ENCODE data around the gene DYRK4. TPM values are rescaled to one million over a fixed set of nuclear protein-coding genes. Genes with fewer than 3 reads are reported as not detected.
A peak's percentile ranks its signal among the peaks of the same experiment; 100 is the strongest.

The DYRK4 gene
- total and polyA plus RNA-seq, 8 donors, result 15.2 to 50.2 (median 20.7) TPM

DNA sequence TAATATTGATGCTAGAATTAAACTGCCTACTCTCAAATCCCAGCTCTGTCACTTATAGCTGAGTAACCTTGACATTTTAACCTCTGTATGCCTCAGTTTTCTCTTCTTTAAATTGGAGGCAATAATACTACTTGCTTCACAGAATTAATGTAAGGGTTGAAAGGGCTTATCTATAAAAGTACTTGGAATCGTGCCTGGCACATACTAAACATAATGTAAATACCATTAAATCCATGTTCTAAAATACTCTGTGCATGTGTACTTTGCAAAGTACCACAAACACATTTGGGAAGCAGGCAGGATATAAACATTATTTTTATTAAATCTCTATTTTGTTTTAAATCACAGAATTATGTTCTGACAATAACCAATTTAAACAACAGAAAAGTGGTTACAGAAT, 41.9 kb downstream of the DYRK4 start:
- WGBS, 2 donors, result 8 to 9% methylated on average over 1 of the region's 1 CpG
- intact Hi-C loops (cut with DNase I), result no loop called here
- ATAC-seq (no peak), DNase-seq (no peak), FAIRE-seq (no peak)
- H3K27me3 ChIP-seq, result no peaks in the 10 kb centered on the region
- H3K9me3 ChIP-seq, result no peaks in the 10 kb centered on the region
- H3K4me1 ChIP-seq, result peaks cover 0 to 14% (median 13%) of the 10 kb centered on the region in 3 donors
- no peak overlapping the region for H3K4me3 ChIP-seq
- H3K36me3 ChIP-seq, result no peaks in the 10 kb centered on the region
- TF ChIP-seq, protein P1, sequence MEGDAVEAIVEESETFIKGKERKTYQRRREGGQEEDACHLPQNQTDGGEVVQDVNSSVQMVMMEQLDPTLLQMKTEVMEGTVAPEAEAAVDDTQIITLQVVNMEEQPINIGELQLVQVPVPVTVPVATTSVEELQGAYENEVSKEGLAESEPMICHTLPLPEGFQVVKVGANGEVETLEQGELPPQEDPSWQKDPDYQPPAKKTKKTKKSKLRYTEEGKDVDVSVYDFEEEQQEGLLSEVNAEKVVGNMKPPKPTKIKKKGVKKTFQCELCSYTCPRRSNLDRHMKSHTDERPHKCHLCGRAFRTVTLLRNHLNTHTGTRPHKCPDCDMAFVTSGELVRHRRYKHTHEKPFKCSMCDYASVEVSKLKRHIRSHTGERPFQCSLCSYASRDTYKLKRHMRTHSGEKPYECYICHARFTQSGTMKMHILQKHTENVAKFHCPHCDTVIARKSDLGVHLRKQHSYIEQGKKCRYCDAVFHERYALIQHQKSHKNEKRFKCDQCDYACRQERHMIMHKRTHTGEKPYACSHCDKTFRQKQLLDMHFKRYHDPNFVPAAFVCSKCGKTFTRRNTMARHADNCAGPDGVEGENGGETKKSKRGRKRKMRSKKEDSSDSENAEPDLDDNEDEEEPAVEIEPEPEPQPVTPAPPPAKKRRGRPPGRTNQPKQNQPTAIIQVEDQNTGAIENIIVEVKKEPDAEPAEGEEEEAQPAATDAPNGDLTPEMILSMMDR (IDR thresholded peaks at IDR 0.05), result no peak
- no peak overlapping the region for H3K27ac ChIP-seq

GRCh38 chr12:4604684-4605193, 42.7 kb downstream of the DYRK4 start:
- H3K4me3 ChIP-seq, result peak overlapping the region; percentile 49 to 67 (median 66)
- peaks cover 0 to 14% (median 13%) of the 10 kb centered on the region in 3 donors for H3K4me1 ChIP-seq
- no peaks in the 10 kb centered on the region for H3K36me3 ChIP-seq
- 0 to 1% methylated on average over 25 of the region's 25 CpGs for WGBS, 2 donors
- DNase-seq (peak; percentile 69 to 88 (median 80)), ATAC-seq (peak; percentile 95 to 99 (median 98)), FAIRE-seq (no peak)
- intact Hi-C loops (cut with DNase I), result no loop called here
- peak overlapping the region in 2 of 4 donors; percentile 41 to 44 for H3K27ac ChIP-seq
- no peaks in the 10 kb centered on the region for H3K27me3 ChIP-seq
- TF ChIP-seq, protein P1 (IDR thresholded peaks at IDR 0.05), result peak; percentile 94 to 98 (median 97)
- no peaks in the 10 kb centered on the region for H3K9me3 ChIP-seq

DNA sequence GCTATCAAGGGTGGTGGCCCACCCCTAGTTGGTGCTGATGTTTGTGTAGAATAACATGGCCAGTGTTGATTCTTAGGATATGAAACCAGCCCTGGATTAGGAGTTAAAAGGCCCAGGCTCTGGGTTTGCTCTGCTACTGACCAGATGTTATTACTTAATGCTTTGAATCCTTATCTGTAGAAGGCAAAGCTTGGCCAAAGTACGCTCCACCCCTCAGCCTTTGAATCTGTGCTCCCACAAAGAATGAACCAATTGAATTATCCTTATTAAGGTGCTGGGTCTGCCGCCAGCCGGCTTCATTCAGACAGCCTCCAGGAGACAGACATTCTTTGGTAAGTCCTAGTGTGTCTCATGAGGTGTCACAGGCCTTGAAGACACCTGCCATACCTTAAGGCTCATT, 45.0 kb downstream of the DYRK4 start:
- Histone ChIP-seq H3K9me3 (no peaks in the 10 kb centered on the region), H3K4me1 (peaks cover 0 to 14% (median 13%) of the 10 kb centered on the region in 3 donors), H3K27me3 (no peaks in the 10 kb centered on the region), H3K27ac (no peak overlapping the region), H3K4me3 (no peak overlapping the region), H3K36me3 (peaks cover 0 to 21% (median 3%) of the 10 kb centered on the region in 3 donors)
- intact Hi-C loops (cut with DNase I), result no loop called here
- FAIRE-seq, result no peak
- TF ChIP-seq, protein P1 (IDR thresholded peaks at IDR 0.05), result no peak
- no peak for ATAC-seq
- DNase-seq, result no peak
- WGBS, 2 donors, result 70 to 72% methylated on average over 3 of the region's 3 CpGs

DNA sequence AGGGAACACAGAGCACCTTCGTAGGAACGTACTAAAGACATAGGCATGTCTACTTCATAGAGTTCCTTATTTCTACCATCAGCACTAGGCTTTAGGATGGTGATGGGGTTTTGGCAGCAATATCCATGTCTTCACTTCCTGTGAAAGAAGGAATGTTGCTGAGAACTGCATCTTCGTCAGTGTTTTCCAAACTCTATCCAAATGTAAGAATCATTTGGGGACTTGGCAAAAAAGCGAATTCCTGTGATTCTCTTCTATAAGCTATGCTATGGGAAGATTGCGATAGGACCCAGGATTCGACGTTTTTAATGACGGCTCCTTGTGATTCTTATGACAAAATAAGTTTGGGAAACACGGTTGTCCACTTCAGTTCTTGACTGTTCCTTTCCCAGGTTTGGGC, 47.1 kb downstream of the DYRK4 start:
- Histone ChIP-seq H3K4me1 (peaks cover 0 to 14% (median 13%) of the 10 kb centered on the region in 3 donors), H3K27me3 (no peaks in the 10 kb centered on the region), H3K36me3 (peaks cover 0 to 39% (median 9%) of the 10 kb centered on the region in 3 donors), H3K4me3 (no peak overlapping the region), H3K27ac (no peak overlapping the region), H3K9me3 (no peaks in the 10 kb centered on the region)
- no peak for DNase-seq
- 85 to 95% methylated on average over 9 of the region's 9 CpGs for WGBS, 2 donors
- TF ChIP-seq, protein P1 (IDR thresholded peaks at IDR 0.05), result no peak
- no peak for FAIRE-seq
- ATAC-seq, result no peak
- intact Hi-C loops (cut with DNase I), result no loop called here

DNA sequence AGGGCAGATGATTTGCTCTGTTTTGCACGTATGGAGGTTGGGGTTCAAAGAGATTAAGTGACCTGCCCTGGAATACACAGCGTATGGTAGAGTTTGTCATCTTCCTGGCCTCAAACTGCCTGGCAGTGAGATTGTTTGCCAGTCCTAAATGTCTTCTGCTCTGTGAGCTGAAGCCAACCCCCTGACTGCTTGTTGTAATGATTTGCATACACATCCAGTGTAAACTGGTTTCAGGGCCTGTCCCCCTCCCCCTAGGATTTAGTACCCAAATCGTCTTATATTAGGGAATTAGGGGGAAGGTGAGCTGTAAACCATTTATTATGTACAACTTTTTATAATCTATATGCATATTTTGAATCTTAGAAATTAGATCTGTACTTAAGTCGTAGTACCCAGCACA, 48.5 kb downstream of the DYRK4 start:
- intact Hi-C loops (cut with DNase I), result no loop called here
- no peak overlapping the region for H3K27ac ChIP-seq
- TF ChIP-seq, protein P1 (IDR thresholded peaks at IDR 0.05), result no peak
- 71 to 72% methylated on average over 4 of the region's 4 CpGs for WGBS, 2 donors
- no peaks in the 10 kb centered on the region for H3K9me3 ChIP-seq
- no peak for ATAC-seq
- H3K4me1 ChIP-seq, result peaks cover 0 to 13% (median 13%) of the 10 kb centered on the region in 3 donors
- H3K27me3 ChIP-seq, result no peaks in the 10 kb centered on the region
- peaks cover 0 to 44% (median 11%) of the 10 kb centered on the region in 3 donors for H3K36me3 ChIP-seq
- H3K4me3 ChIP-seq, result no peak overlapping the region
- no peak for DNase-seq
- no peak for FAIRE-seq

Measured in pancreas (tissue), 10 donors.